Endothelial cell of umbilical vein (primary cell): ENCODE measurements around the gene MOB3A. TPM values are rescaled to one million over a fixed set of nuclear protein-coding genes. Genes with fewer than 3 reads are reported as not detected.

Experiments used
- BruUV-seq: library from RNA; stranded (reverse); fragments of 400-500 nt; replicated peaks from 2 replicates; lab custom pipeline; 2021; lab: Mats Ljungman, UMichigan
- CTCF ChIA-PET: fragments of 300-600, 350-600 bp; sonication (Branson Sonifier 250); formaldehyde crosslinking; loops from one replicate; lab custom pipeline; 2021; ENCODE audit warnings: antibody characterized with exemption, inconsistent platforms; lab: Charles Lee
- POLR2A ChIA-PET: fragments of 300-600, 350-600 bp; sonication (Branson Sonifier 250); formaldehyde crosslinking; loops from one replicate; lab custom pipeline; 2021; ENCODE audit warnings: antibody characterized with exemption, inconsistent platforms; lab: Charles Lee
- DNase-seq: peaks from one replicate; pipeline ENCODE4 v3.0.0-alpha.2; 2011; ENCODE audit warnings: low read depth, low spot score
- FAIRE-seq: peaks from 2 replicates; lab custom pipeline; 2011; peaks lifted over from hg19 to GRCh38; lab: Jason Lieb, UNC
- H2AFZ ChIP-seq: 2 replicates; pipeline ENCODE4 v1.6.0; 2012; ENCODE audit warnings: low read depth, low read length, control low read depth, inconsistent platforms
- H3K27ac ChIP-seq: 2 replicates; pipeline ENCODE4 v1.5.1; 2011; ENCODE audit warnings: low read depth, mild to moderate bottlenecking, control low read depth, low read length, moderate library complexity; ENCODE audit not compliant: insufficient read depth
- H3K27me3 ChIP-seq, 2 experiments: 2 replicates each; pipeline versions ENCODE4 v1.6.0 to v1.6.1; 2011; ENCODE audit warnings: low read length in 2 of 2, mixed read lengths in 1 of 2; ENCODE audit not compliant: control insufficient read depth in 2 of 2, insufficient read depth in 2 of 2
- H3K36me3 ChIP-seq, 2 experiments: 2 replicates in 1 of 2; 3 replicates in 1 of 2; pipeline ENCODE4 v1.5.1; 2011; ENCODE audit warnings: low read length in 2 of 2, mild to moderate bottlenecking in 1 of 2, moderate library complexity in 1 of 2; ENCODE audit not compliant: control insufficient read depth in 2 of 2, insufficient read depth in 2 of 2; ENCODE audit errors: extremely low read depth in 1 of 2
- H3K4me1 ChIP-seq: 3 replicates; pipeline ENCODE4 v1.5.1; 2011; ENCODE audit warnings: mild to moderate bottlenecking, low read length; ENCODE audit not compliant: control insufficient read depth, insufficient read depth; ENCODE audit errors: extremely low read depth
- H3K4me2 ChIP-seq: 2 replicates; pipeline ENCODE4 v1.6.1; 2011; ENCODE audit warnings: low read length, control low read depth, mixed read lengths; ENCODE audit not compliant: insufficient read depth
- H3K4me3 ChIP-seq, 3 experiments: fragments of 200-600 bp in 1 of 3; sonication (generic), shearing (Covaris generic) in 1 of 3; replicated peaks in 1 of 3; 2 replicates each; pipeline ENCODE4 v1.5.1; 2011 to 2016; ENCODE audit warnings: control low read depth in 3 of 3, low read length in 3 of 3, mild to moderate bottlenecking in 2 of 3, inconsistent platforms in 1 of 3, low read depth in 1 of 3, moderate library complexity in 1 of 3; ENCODE audit not compliant: insufficient read depth in 1 of 3
- H3K79me2 ChIP-seq: 2 replicates; pipeline ENCODE4 v1.6.0; 2012; ENCODE audit warnings: low read length, inconsistent platforms; ENCODE audit not compliant: control insufficient read depth, insufficient read depth
- H3K9ac ChIP-seq: replicated peaks from 2 replicates; pipeline ENCODE3; 2011; ENCODE audit warnings: low read length, control low read depth; ENCODE audit not compliant: insufficient read depth; ENCODE audit errors: extremely low read depth
- H3K9me1 ChIP-seq: replicated peaks from 3 replicates; pipeline ENCODE4 v1.6.0; 2011; ENCODE audit warnings: mild to moderate bottlenecking, low read length; ENCODE audit not compliant: control insufficient read depth, insufficient read depth; ENCODE audit errors: extremely low read depth
- H3K9me3 ChIP-seq: replicated peaks from 2 replicates; pipeline ENCODE4 v1.5.1; 2012; ENCODE audit warnings: low read length, inconsistent platforms; ENCODE audit not compliant: control insufficient read depth, insufficient read depth
- H4K20me1 ChIP-seq: replicated peaks from 2 replicates; pipeline ENCODE3; 2011; ENCODE audit warnings: mild to moderate bottlenecking, low read length; ENCODE audit not compliant: control insufficient read depth, insufficient read depth; ENCODE audit errors: extremely low read depth
- CTCF ChIP-seq, 2 donors: IDR thresholded peaks; 1 replicate in 1 of 2; 2 replicates in 1 of 2; pipeline ENCODE4 v1.5.1; 2011; ENCODE audit warnings: low read length in 2 of 2, mild to moderate bottlenecking in 2 of 2, moderate library complexity in 2 of 2, control low read depth in 1 of 2, inconsistent platforms in 1 of 2, low read depth in 1 of 2; ENCODE audit not compliant: insufficient read depth in 1 of 2; ENCODE audit errors: extremely low read depth in 1 of 2
- EZH2 ChIP-seq: IDR thresholded peaks from 2 replicates; pipeline ENCODE4 v1.6.1; 2012; ENCODE audit warnings: borderline replicate concordance, low read depth, mild to moderate bottlenecking, moderate library complexity, low read length, inconsistent platforms; ENCODE audit not compliant: severe bottlenecking
- FOS ChIP-seq: IDR thresholded peaks from 2 replicates; pipeline ENCODE4 v1.6.1; 2011; ENCODE audit warnings: mild to moderate bottlenecking, low read length, moderate library complexity, borderline replicate concordance; ENCODE audit not compliant: insufficient read depth
- GATA2 ChIP-seq: IDR thresholded peaks from 2 replicates; pipeline ENCODE4 v1.7.0; 2011; ENCODE audit warnings: low read depth, mild to moderate bottlenecking, moderate library complexity, mixed read lengths, low read length; ENCODE audit not compliant: insufficient read length, insufficient read depth
- JUN ChIP-seq: IDR thresholded peaks from 2 replicates; pipeline ENCODE4 v1.6.1; 2011; ENCODE audit warnings: borderline replicate concordance, low read depth; ENCODE audit not compliant: insufficient read length, insufficient read depth
- MYC ChIP-seq: IDR thresholded peaks from one replicate; pipeline ENCODE4 v1.6.1; 2011; ENCODE audit warnings: mild to moderate bottlenecking, low read depth, low read length
- POLR2A ChIP-seq: IDR thresholded peaks from 2 replicates; pipeline ENCODE4 v1.6.1; 2012; ENCODE audit warnings: low read depth, mild to moderate bottlenecking, control low read depth, low read length
- POLR2AphosphoS5 ChIP-seq: IDR thresholded peaks from 2 replicates; pipeline ENCODE4 v1.6.1; 2012; ENCODE audit warnings: low read depth, mild to moderate bottlenecking, control low read depth, low read length, moderate library complexity; ENCODE audit not compliant: insufficient read depth
- dilution Hi-C: fragments of 300-500 bp; cut with MboI; formaldehyde crosslinking; loops from one replicate; pipeline ENCODE4 v1.15.0; 2019; ENCODE audit warnings: low sequenced_read_pairs; ENCODE audit not compliant: extremely low pct_ligation_motif_present
- intact Hi-C: fragments of 100-400 bp; cut with micrococcal nuclease; formaldehyde crosslinking; loops from one replicate; pipeline ENCODE4 v1.10.0; 2022
- polyA plus RNA-seq, 4 experiments: library from polyadenylated mRNA; depleted of rRNA in 3 of 4; stranded (reverse) in 3 of 4; unstranded in 1 of 4; fragments of >200 nt; gene quantifications; 2 replicates each; pipeline versions ENCODE4 v1.2.1 to v1.2.3, GENCODE V29; 2011 to 2012; ENCODE audit warnings: missing spikeins in 1 of 4
- total RNA-seq: library from RNA; stranded (reverse); gene quantifications from 2 replicates; pipeline ENCODE4 v1.2.3, GENCODE V29; 2021
- TF ChIP-seq, protein P1 (sequence below): IDR thresholded peaks from 2 replicates; pipeline ENCODE4 v1.6.1; 2011; ENCODE audit not compliant: insufficient read depth, insufficient read length

Gene MOB3A
- total and polyA plus RNA-seq, 2 donors (not counting 3 experiments of a cell fraction or from before 2014, with no cell fraction given): 46.5 to 59.7 TPM

DNA sequence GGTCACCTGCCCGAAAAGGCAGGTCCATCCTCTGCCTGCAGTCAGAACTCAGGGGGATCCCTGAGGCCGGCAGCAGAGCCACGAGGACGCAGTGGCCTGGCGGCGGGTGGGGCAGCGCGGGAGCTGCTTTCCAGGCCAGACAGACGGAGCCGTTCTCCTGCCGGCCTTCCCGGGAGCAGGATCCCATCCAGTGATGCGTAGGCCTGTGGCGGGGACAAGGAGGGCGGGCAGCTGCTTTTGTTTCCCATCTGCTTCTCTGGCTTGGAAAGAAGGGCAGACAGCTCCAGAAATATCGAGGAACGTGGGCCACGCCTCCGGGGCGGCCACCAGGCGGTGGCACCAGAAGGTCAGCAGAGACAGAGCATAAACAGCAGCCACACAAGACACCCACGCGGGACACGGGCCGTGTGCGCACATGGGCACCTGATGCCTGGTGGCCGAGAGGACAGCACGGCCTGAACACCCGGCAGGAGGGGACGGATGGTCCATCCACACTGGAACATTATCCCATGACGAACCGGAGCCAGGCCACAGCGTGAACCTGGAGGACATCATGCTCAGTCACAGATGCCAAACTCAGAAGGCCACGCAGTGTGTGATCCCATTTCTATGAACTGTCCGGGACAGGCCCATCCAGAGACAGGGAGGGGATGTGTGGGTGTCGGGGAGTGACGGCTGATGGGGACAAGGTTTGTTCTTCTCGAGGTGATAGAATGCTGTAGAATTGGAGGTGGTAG is 31.2 kb downstream of the MOB3A start:
- CTCF ChIA-PET: interaction anchor here (1.0 kb wide), 1 partner anchor 13 kb away, joined by 3 read pairs; no protein-coding TSS in a partner anchor
- intact Hi-C loops (no loop called here), dilution Hi-C loops (no loop called here)
- no peak overlapping the region for H3K9ac ChIP-seq
- no peak overlapping the region for H3K4me2 ChIP-seq
- no peak overlapping the region for H2AFZ ChIP-seq
- H4K20me1 ChIP-seq: no peaks in the 10 kb centered on the region
- no peak for FAIRE-seq
- H3K4me3 ChIP-seq: no peak overlapping the region
- peaks cover 18% of the 10 kb centered on the region for H3K4me1 ChIP-seq
- no peak overlapping the region for H3K27ac ChIP-seq
- TF ChIP-seq, protein P1, sequence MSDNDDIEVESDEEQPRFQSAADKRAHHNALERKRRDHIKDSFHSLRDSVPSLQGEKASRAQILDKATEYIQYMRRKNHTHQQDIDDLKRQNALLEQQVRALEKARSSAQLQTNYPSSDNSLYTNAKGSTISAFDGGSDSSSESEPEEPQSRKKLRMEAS: no peak
- no peaks in the 10 kb centered on the region for H3K79me2 ChIP-seq
- no peaks in the 10 kb centered on the region for H3K9me1 ChIP-seq
- no peak for DNase-seq
- H3K9me3 ChIP-seq: no peaks in the 10 kb centered on the region
- H3K36me3 ChIP-seq: no peaks in the 10 kb centered on the region
- POLR2A ChIA-PET: no interaction called here
- BruUV-seq: no TSS peak
- H3K27me3 ChIP-seq: no peaks in the 10 kb centered on the region

- Histone ChIP-seq H3K9ac (no peak overlapping the region), H3K4me2 (no peak overlapping the region), H3K27me3 (no peaks in the 10 kb centered on the region), H3K9me3 (no peaks in the 10 kb centered on the region), H2AFZ (no peak overlapping the region), H3K79me2 (no peaks in the 10 kb centered on the region), H3K4me1 (peaks cover 24% of the 10 kb centered on the region), H4K20me1 (no peaks in the 10 kb centered on the region), H3K4me3 (no peak overlapping the region), H3K27ac (no peak overlapping the region), H3K36me3 (no peaks in the 10 kb centered on the region), H3K9me1 (no peaks in the 10 kb centered on the region)
- CTCF ChIA-PET: no interaction called here
- intact Hi-C loops (no loop called here), dilution Hi-C loops (no loop called here)
- BruUV-seq: no TSS peak
- no peak for FAIRE-seq
- no peak for TF ChIP-seq POLR2A
- TF ChIP-seq GATA2: no peak
- TF ChIP-seq FOS: no peak
- TF ChIP-seq MYC: no peak
- no peak for TF ChIP-seq EZH2
- no peak for TF ChIP-seq POLR2AphosphoS5
- TF ChIP-seq, protein P1: no peak
- no peak for TF ChIP-seq JUN
- TF ChIP-seq CTCF (IDR thresholded peaks at IDR 0.05; ENCODE audit: extremely low read depth in 1 of 2, insufficient read depth in 1 of 2, low read depth in 1 of 2, low read length in 2 of 2): no peak
- POLR2A ChIA-PET: no interaction called here
- no peak for DNase-seq
Measured at GRCh38 chr19:2064395-2064787, 31.7 kb downstream of the MOB3A start.
